H9 (cell line): ENCODE data around the gene NUBPL. TPM values are rescaled to one million over a fixed set of nuclear protein-coding genes. Genes with fewer than 3 reads are reported as not detected.

Experiments used
- DNase-seq: peaks from one replicate; pipeline ENCODE4 v3.0.0-alpha.2; 2017
- H2AFZ ChIP-seq: one replicate; pipeline ENCODE4 v1.6.1; 2013; ENCODE audit warnings: mild to moderate bottlenecking, low read length, control low read depth, moderate library complexity
- H2AK5ac ChIP-seq: 2 replicates; pipeline ENCODE4 v1.6.1; 2013; ENCODE audit warnings: low read length, control low read depth, mixed read lengths; ENCODE audit not compliant: insufficient read length
- H2BK120ac ChIP-seq: one replicate; pipeline ENCODE4 v1.6.1; 2013; ENCODE audit warnings: low read depth, mild to moderate bottlenecking, low read length, control low read depth, inconsistent platforms; ENCODE audit not compliant: poor library complexity, severe bottlenecking
- H2BK12ac ChIP-seq: 2 replicates; pipeline ENCODE4 v1.6.1; 2013; ENCODE audit warnings: low read length, control low read depth, mixed read lengths, low read depth; ENCODE audit not compliant: insufficient read length
- H2BK15ac ChIP-seq: 2 replicates; pipeline ENCODE4 v1.6.1; 2013; ENCODE audit warnings: low read depth, low read length, control low read depth
- H2BK20ac ChIP-seq: one replicate; pipeline ENCODE4 v1.6.1; 2013; ENCODE audit warnings: low read depth, mild to moderate bottlenecking, low read length, control low read depth, inconsistent platforms; ENCODE audit not compliant: poor library complexity, severe bottlenecking
- H2BK5ac ChIP-seq: 2 replicates; pipeline ENCODE4 v1.6.1; 2013; ENCODE audit warnings: low read length, control low read depth, mixed read lengths; ENCODE audit not compliant: insufficient read length
- H3K14ac ChIP-seq: 2 replicates; pipeline ENCODE4 v1.6.1; 2013; ENCODE audit warnings: low read length, control low read depth; ENCODE audit not compliant: insufficient read depth
- H3K18ac ChIP-seq: 2 replicates; pipeline ENCODE4 v1.6.1; 2013; ENCODE audit warnings: low read depth, mild to moderate bottlenecking, mixed read lengths, low read length, control low read depth; ENCODE audit not compliant: insufficient read length
- H3K23ac ChIP-seq: 2 replicates; pipeline ENCODE4 v1.6.1; 2013; ENCODE audit warnings: low read length, control low read depth, mixed read lengths, low read depth; ENCODE audit not compliant: insufficient read length
- H3K23me2 ChIP-seq: 2 replicates; pipeline ENCODE4 v1.6.1; 2013; ENCODE audit warnings: low read depth, mild to moderate bottlenecking, mixed read lengths, low read length, control low read depth; ENCODE audit not compliant: insufficient read length, poor library complexity, severe bottlenecking
- H3K27ac ChIP-seq: 2 replicates; pipeline ENCODE4 v1.5.1; 2013; ENCODE audit warnings: low read length, control low read depth, mixed read lengths, low read depth; ENCODE audit not compliant: insufficient read length
- H3K27me3 ChIP-seq: 2 replicates; pipeline ENCODE4 v1.6.1; 2013; ENCODE audit warnings: low read length, control low read depth, inconsistent platforms; ENCODE audit not compliant: insufficient read depth
- H3K4ac ChIP-seq: 2 replicates; pipeline ENCODE4 v1.6.1; 2013; ENCODE audit warnings: low read depth, mild to moderate bottlenecking, control low read depth, inconsistent platforms, low read length, moderate library complexity
- H3K4me1 ChIP-seq: 2 replicates; pipeline ENCODE4 v1.6.1; 2013; ENCODE audit warnings: low read length, control low read depth, inconsistent platforms; ENCODE audit not compliant: insufficient read depth
- H3K4me2 ChIP-seq: 2 replicates; pipeline ENCODE4 v1.6.1; 2013; ENCODE audit warnings: low read length, control low read depth, mixed read lengths; ENCODE audit not compliant: insufficient read length, insufficient read depth
- H3K56ac ChIP-seq: 2 replicates; pipeline ENCODE4 v1.6.1; 2013; ENCODE audit warnings: low read depth, mild to moderate bottlenecking, mixed read lengths, low read length, control low read depth; ENCODE audit not compliant: insufficient read length
- H3K79me1 ChIP-seq: 2 replicates; pipeline ENCODE4 v1.6.1; 2013; ENCODE audit warnings: low read depth, mild to moderate bottlenecking, moderate library complexity, low read length, control low read depth, inconsistent platforms; ENCODE audit not compliant: insufficient read depth, poor library complexity, severe bottlenecking
- H3K79me2 ChIP-seq: 2 replicates; pipeline ENCODE4 v1.6.1; 2013; ENCODE audit warnings: low read length, control low read depth, inconsistent platforms; ENCODE audit not compliant: insufficient read depth
- H3K9ac ChIP-seq: 2 replicates; pipeline ENCODE4 v1.6.1; 2013; ENCODE audit warnings: low read length, control low read depth, mixed read lengths; ENCODE audit not compliant: insufficient read length; ENCODE audit errors: extremely low read depth
- H3K9me3 ChIP-seq: one replicate; pipeline ENCODE4 v1.6.1; 2013; ENCODE audit warnings: low read depth, low read length, inconsistent platforms; ENCODE audit not compliant: control insufficient read depth
- H3T11ph ChIP-seq: one replicate; pipeline ENCODE4 v1.6.1; 2013; ENCODE audit warnings: mild to moderate bottlenecking, low read length, control low read depth, inconsistent platforms
- H4K20me1 ChIP-seq: one replicate; pipeline ENCODE4 v1.6.1; 2013; ENCODE audit not compliant: control insufficient read depth, insufficient read length, insufficient read depth
- H4K5ac ChIP-seq: 2 replicates; pipeline ENCODE4 v1.6.1; 2013; ENCODE audit warnings: low read depth, mild to moderate bottlenecking, mixed read lengths, low read length, control low read depth; ENCODE audit not compliant: insufficient read length
- H4K8ac ChIP-seq: replicated peaks from 2 replicates; pipeline ENCODE4 v1.6.1; 2013; ENCODE audit warnings: low read length, control low read depth, mixed read lengths, low read depth; ENCODE audit not compliant: insufficient read length
- H4K91ac ChIP-seq: 2 replicates; pipeline ENCODE4 v1.6.1; 2013; ENCODE audit warnings: low read depth, mild to moderate bottlenecking, moderate library complexity, mixed read lengths, low read length, control low read depth; ENCODE audit not compliant: insufficient read length
- H3K27ac Mint-ChIP-seq, 3 experiments: 2 replicates in 2 of 3; 3 replicates in 1 of 3; pipeline ENCODE4 v1.8.0; 2020 to 2021; ENCODE audit warnings: mixed read lengths in 3 of 3, mild to moderate bottlenecking in 1 of 3, moderate library complexity in 1 of 3
- H3K27me3 Mint-ChIP-seq: 2 replicates; pipeline ENCODE4 v1.8.0; 2021; ENCODE audit warnings: low read depth, mild to moderate bottlenecking, moderate library complexity, mixed read lengths
- H3K36me3 Mint-ChIP-seq, 3 experiments: 2 replicates in 2 of 3; 3 replicates in 1 of 3; pipeline ENCODE4 v1.8.0; 2020 to 2021; ENCODE audit warnings: low read depth in 3 of 3, mixed read lengths in 3 of 3; ENCODE audit not compliant: insufficient read depth in 1 of 3
- H3K4me1 Mint-ChIP-seq, 2 experiments: 2 replicates each; pipeline ENCODE4 v1.8.0; 2020; ENCODE audit warnings: mixed read lengths in 2 of 2
- H3K4me3 Mint-ChIP-seq, 2 experiments: 2 replicates in 1 of 2; 3 replicates in 1 of 2; pipeline ENCODE4 v1.8.0; 2020 to 2021; ENCODE audit warnings: mild to moderate bottlenecking in 2 of 2, mixed read lengths in 2 of 2, moderate library complexity in 1 of 2
- H3K9me3 Mint-ChIP-seq, 2 experiments: 2 replicates in 1 of 2; 3 replicates in 1 of 2; pipeline ENCODE4 v1.8.0; 2020; ENCODE audit warnings: mild to moderate bottlenecking in 2 of 2, mixed read lengths in 2 of 2, moderate library complexity in 1 of 2
- WGBS: extraction: QIAGEN DNeasy Blood & Tissue Kit; methylation state at CpG from one replicate; pipeline ENCODE4 v1.1.7; 2013; ENCODE audit warnings: missing lambda C conversion rate, low lambda C conversion rate, mixed read lengths; ENCODE audit not compliant: insufficient read length; ENCODE audit errors: extremely low coverage; 5-methylcytosine and 5-hydroxymethylcytosine counted together
- total RNA-seq: library from RNA; stranded (reverse); gene quantifications from 2 replicates; pipeline ENCODE4 v1.2.1, GENCODE V29; 2021
- TF ChIP-seq, protein P1 (sequence below): fragments of 200-600 bp; sonication (generic); conservative IDR thresholded peaks from 3 replicates; pipeline ENCODE4 v1.8.0; 2021; ENCODE audit warnings: antibody characterized with exemption, mild to moderate bottlenecking

NUBPL gene
- total RNA-seq, 1 experiment from 2014 or later = 14.8 TPM

GRCh38 chr14:31668348-31668747 lies 107.1 kb downstream of the NUBPL start:
- Histone ChIP-seq H3K14ac (no peak overlapping the region), H2BK5ac (no peak overlapping the region), H3K27me3 (no peaks in the 10 kb centered on the region), H2AK5ac (no peak overlapping the region), H3K23ac (no peak overlapping the region), H3K79me2 (no peaks in the 10 kb centered on the region), H3K9ac (no peak overlapping the region), H3K56ac (no peak overlapping the region), H3K4ac (no peak overlapping the region), H3K18ac (no peak overlapping the region), H4K91ac (no peak overlapping the region), H4K20me1 (no peaks in the 10 kb centered on the region), H3K4me2 (no peak overlapping the region), H2BK12ac (no peak overlapping the region), H4K5ac (no peak overlapping the region), H3K79me1 (no peaks in the 10 kb centered on the region), H2BK20ac (no peak overlapping the region), H2BK15ac (no peak overlapping the region), H4K8ac (no peak overlapping the region), H3K27ac (no peak overlapping the region), H3K23me2 (no peaks in the 10 kb centered on the region), H3K9me3 (no peaks in the 10 kb centered on the region), H3T11ph (no peak overlapping the region), H2BK120ac (no peak overlapping the region), H2AFZ (no peak overlapping the region), H3K4me1 (no peaks in the 10 kb centered on the region)
- no peaks in the 10 kb centered on the region; a peak in 3 of 7 replicates for H3K36me3 Mint-ChIP-seq
- TF ChIP-seq, protein P1, sequence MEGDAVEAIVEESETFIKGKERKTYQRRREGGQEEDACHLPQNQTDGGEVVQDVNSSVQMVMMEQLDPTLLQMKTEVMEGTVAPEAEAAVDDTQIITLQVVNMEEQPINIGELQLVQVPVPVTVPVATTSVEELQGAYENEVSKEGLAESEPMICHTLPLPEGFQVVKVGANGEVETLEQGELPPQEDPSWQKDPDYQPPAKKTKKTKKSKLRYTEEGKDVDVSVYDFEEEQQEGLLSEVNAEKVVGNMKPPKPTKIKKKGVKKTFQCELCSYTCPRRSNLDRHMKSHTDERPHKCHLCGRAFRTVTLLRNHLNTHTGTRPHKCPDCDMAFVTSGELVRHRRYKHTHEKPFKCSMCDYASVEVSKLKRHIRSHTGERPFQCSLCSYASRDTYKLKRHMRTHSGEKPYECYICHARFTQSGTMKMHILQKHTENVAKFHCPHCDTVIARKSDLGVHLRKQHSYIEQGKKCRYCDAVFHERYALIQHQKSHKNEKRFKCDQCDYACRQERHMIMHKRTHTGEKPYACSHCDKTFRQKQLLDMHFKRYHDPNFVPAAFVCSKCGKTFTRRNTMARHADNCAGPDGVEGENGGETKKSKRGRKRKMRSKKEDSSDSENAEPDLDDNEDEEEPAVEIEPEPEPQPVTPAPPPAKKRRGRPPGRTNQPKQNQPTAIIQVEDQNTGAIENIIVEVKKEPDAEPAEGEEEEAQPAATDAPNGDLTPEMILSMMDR = no peak
- no peak for DNase-seq
- H3K9me3 Mint-ChIP-seq = peaks cover 37 to 57% of the 10 kb centered on the region in 2 experiments
- H3K27ac Mint-ChIP-seq = no peak overlapping the region
- no peaks in the 10 kb centered on the region for H3K4me1 Mint-ChIP-seq
- no peaks in the 10 kb centered on the region for H3K27me3 Mint-ChIP-seq
- H3K4me3 Mint-ChIP-seq = no peak overlapping the region
- WGBS = no CpG with 5 or more reads among the region's 8 CpGs
